ENCODE results near the gene DBNDD2.
A peak's percentile ranks its signal among the peaks of the same experiment; 100 is the strongest.

The DBNDD2 gene

DNA sequence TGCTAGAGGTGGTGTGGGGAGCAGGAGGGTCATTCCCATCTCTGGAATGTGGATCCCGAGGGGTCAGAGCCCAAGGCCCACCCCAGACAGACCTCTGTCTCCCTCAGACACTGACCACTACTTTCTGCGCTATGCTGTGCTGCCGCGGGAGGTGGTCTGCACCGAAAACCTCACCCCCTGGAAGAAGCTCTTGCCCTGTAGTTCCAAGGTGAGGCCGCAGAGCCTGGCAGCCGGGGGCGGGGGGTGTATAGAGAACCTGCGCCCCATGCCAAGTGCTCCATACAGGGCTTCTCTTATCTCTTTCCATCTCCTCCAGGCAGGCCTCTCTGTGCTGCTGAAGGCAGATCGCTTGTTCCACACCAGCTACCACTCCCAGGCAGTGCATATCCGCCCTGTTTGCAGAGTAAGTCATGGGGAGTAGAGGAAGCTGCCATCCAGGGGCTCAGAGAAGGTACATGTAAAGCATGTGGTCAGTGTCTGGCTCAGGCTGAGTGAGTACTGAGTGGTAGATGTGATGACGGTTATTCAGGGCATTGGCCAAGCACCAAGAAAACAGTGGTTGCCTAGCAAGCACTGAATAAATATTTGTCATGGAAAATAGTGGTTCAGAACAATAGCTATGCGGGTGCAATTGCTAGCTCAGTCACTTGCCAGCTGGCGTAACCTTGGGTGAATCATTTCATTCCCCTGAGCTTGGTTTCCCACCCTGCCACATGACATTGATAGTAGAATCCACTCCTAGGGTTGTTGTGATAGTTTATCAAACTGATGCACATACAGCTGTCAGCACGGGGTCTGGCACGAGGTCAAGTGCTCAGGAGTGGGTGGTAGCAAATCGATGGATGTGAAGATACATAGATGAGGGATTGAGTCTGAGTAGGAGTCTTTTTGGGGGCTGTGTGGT lies 11.4 kb downstream of the DBNDD2 start:
- DNase-seq: no peak

DNA sequence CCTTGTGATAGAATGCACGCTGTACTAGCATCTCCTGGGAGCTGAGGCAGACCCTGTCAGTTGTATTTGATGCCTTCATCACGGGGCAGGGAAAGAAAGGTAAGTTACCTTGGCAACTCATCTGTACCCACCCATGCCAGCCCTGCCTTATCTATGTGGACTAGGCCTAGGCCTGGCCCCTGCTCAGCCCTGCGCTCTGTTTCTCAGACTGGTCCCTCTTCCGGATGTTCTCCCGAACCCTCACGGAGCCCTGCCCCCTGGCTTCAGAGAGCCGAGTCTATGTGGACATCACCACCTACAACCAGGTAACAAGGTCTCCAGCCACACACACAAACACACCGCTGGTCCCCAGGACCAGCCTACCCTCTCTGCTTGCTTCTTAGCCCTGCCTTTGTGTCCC lies 12.0 kb downstream of the DBNDD2 start:
- DNase-seq: no peak

- no peak for DNase-seq
Observed at GRCh38 chr20:45423700-45424099, 15.6 kb downstream of the DBNDD2 start.

GRCh38 chr20:45425561-45425960 lies 17.5 kb downstream of the DBNDD2 start:
- DNase-seq: no peak

GRCh38 chr20:45426320-45427016 lies 18.4 kb downstream of the DBNDD2 start:
- DNase-seq: no peak

- no peak for DNase-seq
Observed at GRCh38 chr20:45427236-45428149, 19.4 kb downstream of the DBNDD2 start.

DNA sequence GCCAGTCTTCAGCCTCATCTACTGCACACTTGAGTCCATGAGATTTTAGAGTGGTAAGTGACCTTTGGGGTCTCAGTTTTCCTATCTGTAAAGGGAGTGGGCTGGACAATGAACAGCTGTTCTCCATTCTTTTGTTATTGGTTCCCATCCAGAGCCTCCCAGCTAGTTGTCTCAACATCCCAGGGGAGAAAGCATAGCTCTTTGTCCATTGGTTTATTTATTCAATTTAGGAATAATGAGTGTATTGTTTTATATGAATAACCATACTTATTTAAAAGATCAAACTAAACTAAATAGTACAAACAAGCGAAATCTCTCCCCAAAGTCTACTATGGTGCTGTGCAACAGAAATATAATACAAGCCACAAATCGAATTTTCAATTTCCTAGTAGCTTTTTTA lies 21.5 kb downstream of the DBNDD2 start:
- no peak for DNase-seq

GRCh38 chr20:45432294-45432693 lies 24.2 kb downstream of the DBNDD2 start:
- no peak for DNase-seq

GRCh38 chr20:45433316-45433715 lies 25.2 kb downstream of the DBNDD2 start:
- DNase-seq: no peak

GRCh38 chr20:45433976-45434375 lies 25.9 kb downstream of the DBNDD2 start:
- no peak for DNase-seq

DNA sequence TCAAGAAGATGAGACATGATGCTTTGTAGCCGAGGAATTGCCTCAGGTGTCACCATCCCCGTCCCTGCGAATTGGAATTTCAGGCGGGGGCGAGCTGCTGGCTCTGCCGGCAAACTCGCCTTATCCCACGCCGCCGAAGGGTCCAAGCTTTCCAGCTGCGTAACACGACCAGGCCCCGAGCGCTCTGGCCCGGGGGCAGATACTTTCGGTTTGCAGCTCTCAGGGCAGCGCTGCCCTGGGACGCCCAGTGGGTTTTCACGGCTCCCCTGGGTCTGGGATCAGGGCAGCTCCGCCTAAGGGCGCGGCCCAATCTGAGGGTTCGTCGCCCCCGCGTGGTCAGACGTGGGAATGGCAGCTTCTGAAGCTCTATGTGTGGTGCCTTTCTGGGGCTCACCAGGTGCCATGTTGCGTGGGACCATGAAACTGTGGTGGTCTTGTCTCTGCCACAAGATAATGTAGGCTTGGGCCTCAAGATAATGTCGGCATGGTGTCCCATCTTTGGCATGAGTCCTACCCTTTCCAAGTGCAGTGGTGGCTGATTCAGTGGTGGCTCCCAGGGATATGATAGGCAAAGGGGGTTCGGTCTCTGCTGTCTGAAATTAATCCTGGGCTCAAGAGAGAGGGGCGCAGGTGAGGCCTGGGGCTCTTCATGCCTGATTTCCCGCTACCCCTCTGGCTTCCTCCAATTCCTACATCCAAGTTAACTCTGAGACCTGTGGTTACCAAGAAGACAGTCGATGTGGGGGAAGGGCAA lies 28.8 kb downstream of the DBNDD2 start:
- DNase-seq: peak; percentile 91

- DNase-seq: no peak
Observed at GRCh38 chr20:45440424-45440823, 32.3 kb downstream of the DBNDD2 start.

- DNase-seq: no peak
Observed at GRCh38 chr20:45440891-45441685, 33.0 kb downstream of the DBNDD2 start.

DNA sequence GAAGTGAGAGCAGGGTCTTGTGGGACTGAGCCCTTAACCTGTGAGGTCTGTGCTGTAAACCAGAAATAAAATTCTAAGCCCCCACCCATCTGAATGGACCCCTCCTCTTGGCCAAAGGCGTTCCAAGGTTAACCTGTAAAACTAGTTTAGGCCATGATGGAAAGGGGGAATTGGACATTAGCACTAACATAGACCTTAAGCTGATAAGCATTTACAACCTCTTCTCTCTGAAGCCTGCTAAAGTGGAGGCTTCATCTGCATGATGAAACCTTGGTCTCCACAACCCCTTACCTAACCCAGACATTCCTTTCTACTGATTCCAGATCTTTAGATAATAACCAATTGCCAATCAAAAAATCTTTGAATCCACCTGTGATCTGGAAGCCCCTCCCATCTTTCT lies 33.7 kb downstream of the DBNDD2 start:
- peak; percentile 62 for DNase-seq

- no peak for DNase-seq
Observed at GRCh38 chr20:45444050-45444449, 36.0 kb downstream of the DBNDD2 start.

DNA sequence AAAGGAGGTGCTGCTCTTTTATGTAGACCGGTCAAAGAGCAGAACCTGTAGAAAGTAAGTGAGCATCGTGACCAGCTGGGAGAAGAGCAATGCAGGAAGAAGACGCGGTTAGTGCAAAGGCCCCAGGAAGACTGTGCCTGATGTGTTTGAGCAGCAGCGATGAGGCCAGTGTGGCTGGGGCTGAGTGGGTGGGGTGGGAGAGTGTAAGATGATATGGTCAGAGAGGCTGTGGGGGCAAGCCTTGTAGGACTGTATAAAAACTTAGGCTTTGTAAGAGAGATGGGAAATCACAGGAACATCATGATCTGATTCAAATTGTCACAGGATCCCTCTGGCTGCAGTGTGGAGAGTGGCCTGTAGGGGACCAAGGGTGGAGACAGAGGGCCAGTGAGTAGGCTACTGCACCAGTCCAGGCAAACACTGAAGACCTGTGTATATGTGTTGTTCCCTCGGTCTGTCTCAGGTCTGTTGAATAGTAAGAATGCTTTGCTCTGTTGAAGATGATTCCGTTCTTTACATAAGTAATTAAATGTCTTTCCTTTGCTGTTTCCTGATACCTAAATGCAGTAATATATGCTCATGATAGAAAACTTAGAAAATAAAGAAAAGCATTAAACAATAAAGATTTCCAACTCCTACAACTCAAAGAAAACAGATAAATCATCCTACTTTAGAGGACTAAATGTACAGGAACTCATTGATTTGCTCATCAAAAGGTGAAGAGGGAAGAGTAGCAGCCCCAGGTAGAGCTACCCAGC lies 37.9 kb downstream of the DBNDD2 start:
- peak; percentile 85 for DNase-seq

- no peak for DNase-seq
Observed at GRCh38 chr20:45448270-45448669, 40.2 kb downstream of the DBNDD2 start.

- DNase-seq: no peak
Observed at GRCh38 chr20:45449528-45449927, 41.4 kb downstream of the DBNDD2 start.

GRCh38 chr20:45450097-45450818 lies 42.2 kb downstream of the DBNDD2 start:
- peak; percentile 65 for DNase-seq

- DNase-seq: no peak
Observed at GRCh38 chr20:45452238-45452637, 44.1 kb downstream of the DBNDD2 start.

All from islet precursor cell (in vitro differentiated cells).